Measurements from ENCODE around the gene IKBKE.

- TF ChIP-seq TAF1 (IDR thresholded peaks at IDR 0.05; ENCODE audit: borderline replicate concordance, low read depth, low read length) (no peak), POLR2A (IDR thresholded peaks at IDR 0.05; ENCODE audit: low read depth, low read length) (no peak), POLR2AphosphoS5 (IDR thresholded peaks at IDR 0.05; ENCODE audit: low read depth, low read length) (no peak)
Measured at GRCh38 chr1:206460836-206461426, 9.3 kb upstream of the IKBKE start.
